Uterus (tissue), 4 donors: ENCODE results near the gene NXPH4. TPM values are rescaled to one million over a fixed set of nuclear protein-coding genes. Genes with fewer than 3 reads are reported as not detected.

Experiments used
- DNase-seq, 2 donors: peaks; one replicate each; pipeline ENCODE4 v3.0.0-alpha.2; 2019 to 2020
- H3K27ac ChIP-seq, 2 donors: fragments of 200-600 bp; sonication (generic); 1 replicate in 1 of 2; 2 replicates in 1 of 2; pipeline ENCODE4 v1.5.1; 2016 to 2018
- H3K27me3 ChIP-seq, 2 donors: fragments of 200-600 bp; sonication (generic); one replicate each; pipeline ENCODE4 v1.5.1; 2018 to 2019; ENCODE audit warnings: control low read depth in 1 of 2
- H3K36me3 ChIP-seq, 2 donors: fragments of 200-600 bp; sonication (generic); one replicate each; pipeline ENCODE4 v1.5.1; 2019; ENCODE audit warnings: control low read depth in 1 of 2
- H3K4me1 ChIP-seq, 2 donors: fragments of 200-600 bp; sonication (generic); one replicate each; pipeline ENCODE4 v1.5.1; 2018 to 2019; ENCODE audit warnings: control low read depth in 1 of 2
- H3K4me3 ChIP-seq, 2 donors: fragments of 200-600 bp; sonication (generic); 1 replicate in 1 of 2; 2 replicates in 1 of 2; pipeline ENCODE4 v1.5.1; 2018 to 2019; ENCODE audit warnings: mild to moderate bottlenecking in 1 of 2
- H3K9me3 ChIP-seq, 2 donors: fragments of 200-600 bp; sonication (generic); one replicate each; pipeline ENCODE4 v1.5.1; 2019; ENCODE audit warnings: control low read depth in 1 of 2
- POLR2A ChIP-seq, 2 donors: fragments of 450-650 bp; IDR thresholded peaks; one replicate each; pipeline ENCODE4 v1.6.1; 2016; ENCODE audit warnings: antibody characterized with exemption in 2 of 2, mild to moderate bottlenecking in 1 of 2, moderate library complexity in 1 of 2
- intact Hi-C: fragments of 100-400 bp; cut with DNase I; formaldehyde crosslinking; loops from one replicate; pipeline ENCODE4 v1.15.1; 2023; ENCODE audit warnings: low total_unique reads
- total RNA-seq, 4 donors: library from RNA; depleted of rRNA in 3 of 4; stranded (reverse); fragments of >200 nt in 3 of 4; gene quantifications; one replicate each; pipeline versions ENCODE4 v1.1.0 to v1.2.4, GENCODE V29; 2014 to 2023
- TF ChIP-seq, protein P1 (sequence below), 4 experiments: fragments of 200-600 bp in 2 of 4; fragments of 450-650 bp in 2 of 4; sonication (generic) in 2 of 4; IDR thresholded peaks; one replicate each; pipeline ENCODE4 v1.5.1; 2016 to 2019; ENCODE audit warnings: antibody characterized with exemption in 4 of 4, mild to moderate bottlenecking in 2 of 4, moderate library complexity in 1 of 4
- donor health status: DM: yes; HTN: yes; CAD: no.

NXPH4 gene
- total RNA-seq: 1 to 10 TPM in 1 of 4 donors, not detected in 3; 6.3 TPM

DNA sequence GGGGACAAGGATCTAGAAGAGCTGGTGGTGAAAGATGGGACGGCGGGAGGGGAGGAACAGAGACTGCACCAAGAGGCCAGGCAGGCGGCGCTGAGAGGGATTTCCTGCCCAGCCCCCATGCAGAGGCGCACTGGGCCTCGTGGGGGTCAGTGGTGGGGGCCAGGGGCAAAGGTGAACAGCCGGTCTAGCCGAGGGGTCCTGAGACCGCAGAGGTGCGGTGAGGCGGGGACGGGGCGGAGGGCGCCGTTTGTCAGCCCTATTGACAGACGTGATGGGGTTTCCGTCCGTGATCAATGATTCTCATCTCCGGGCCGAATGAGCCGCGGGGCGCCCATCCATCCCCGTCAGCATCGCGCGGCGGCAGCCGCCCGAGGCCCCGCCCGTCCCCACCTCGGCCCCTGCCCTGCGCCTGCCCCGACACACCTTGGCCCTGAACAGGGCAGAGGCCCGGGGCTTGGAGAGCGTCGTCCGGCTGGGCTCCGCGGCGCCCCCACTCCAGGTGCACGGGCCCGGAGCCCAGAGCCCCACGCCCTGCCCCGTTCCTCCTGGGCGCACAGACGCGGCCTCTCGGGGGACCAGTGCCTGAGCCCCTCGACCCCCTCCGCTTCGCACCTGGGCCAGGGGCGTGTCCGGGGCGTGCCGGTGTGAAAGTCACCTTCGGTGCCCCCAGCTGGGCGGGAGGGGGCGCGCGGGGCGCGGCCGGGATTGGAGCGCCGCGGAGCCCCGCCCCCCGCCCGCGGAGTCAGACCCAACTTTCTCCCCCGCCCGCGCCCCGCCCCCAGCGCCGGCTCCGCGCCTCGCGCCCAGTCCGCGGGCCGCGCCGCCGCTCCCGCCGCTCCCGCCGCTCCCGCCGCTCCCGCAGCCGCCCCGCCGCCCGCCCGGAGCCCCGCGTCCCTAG, at the start of gene NXPH4:
TSS of gene NXPH4 (plus strand) at position 781 of the 898 bp plus-strand sequence. CDS start 176 bp downstream, outside the sequence.
- DNase-seq: peak in 1 of 2 donors; percentile 47
- TF ChIP-seq, protein P1, sequence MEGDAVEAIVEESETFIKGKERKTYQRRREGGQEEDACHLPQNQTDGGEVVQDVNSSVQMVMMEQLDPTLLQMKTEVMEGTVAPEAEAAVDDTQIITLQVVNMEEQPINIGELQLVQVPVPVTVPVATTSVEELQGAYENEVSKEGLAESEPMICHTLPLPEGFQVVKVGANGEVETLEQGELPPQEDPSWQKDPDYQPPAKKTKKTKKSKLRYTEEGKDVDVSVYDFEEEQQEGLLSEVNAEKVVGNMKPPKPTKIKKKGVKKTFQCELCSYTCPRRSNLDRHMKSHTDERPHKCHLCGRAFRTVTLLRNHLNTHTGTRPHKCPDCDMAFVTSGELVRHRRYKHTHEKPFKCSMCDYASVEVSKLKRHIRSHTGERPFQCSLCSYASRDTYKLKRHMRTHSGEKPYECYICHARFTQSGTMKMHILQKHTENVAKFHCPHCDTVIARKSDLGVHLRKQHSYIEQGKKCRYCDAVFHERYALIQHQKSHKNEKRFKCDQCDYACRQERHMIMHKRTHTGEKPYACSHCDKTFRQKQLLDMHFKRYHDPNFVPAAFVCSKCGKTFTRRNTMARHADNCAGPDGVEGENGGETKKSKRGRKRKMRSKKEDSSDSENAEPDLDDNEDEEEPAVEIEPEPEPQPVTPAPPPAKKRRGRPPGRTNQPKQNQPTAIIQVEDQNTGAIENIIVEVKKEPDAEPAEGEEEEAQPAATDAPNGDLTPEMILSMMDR (IDR thresholded peaks at IDR 0.05): no peak
- TF ChIP-seq POLR2A (IDR thresholded peaks at IDR 0.05): no peak
- H3K9me3 ChIP-seq: no peaks in the 10 kb centered on the region
- H3K36me3 ChIP-seq: no peaks in the 10 kb centered on the region
- peaks cover 25 to 52% of the 10 kb centered on the region in 2 donors for H3K27me3 ChIP-seq
- intact Hi-C loops: no loop called here
- peaks cover 3 to 22% of the 10 kb centered on the region in 2 donors for H3K4me1 ChIP-seq
- H3K27ac ChIP-seq: no peak within 1 kb of the TSS
- peak within 1 kb of the TSS; percentile 14 to 26 for H3K4me3 ChIP-seq

DNA sequence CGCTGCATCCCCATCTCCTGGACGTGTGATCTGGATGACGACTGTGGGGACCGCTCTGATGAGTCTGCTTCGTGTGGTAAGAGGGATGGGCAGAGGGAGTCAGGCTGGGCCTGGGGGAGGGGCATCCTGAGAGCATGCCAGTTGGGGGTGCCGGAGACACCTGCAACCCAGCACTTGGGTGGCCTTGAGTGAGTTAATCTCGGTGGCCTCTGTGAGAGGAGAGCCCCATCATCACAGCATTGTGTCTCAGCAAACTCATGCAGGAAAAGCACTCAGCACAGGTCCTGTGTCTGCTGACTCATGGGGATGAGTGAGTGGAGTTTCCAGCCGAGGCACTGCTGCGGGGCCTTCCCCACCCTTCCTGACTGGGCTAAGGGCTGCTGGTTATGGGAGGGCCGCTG, 49.6 kb upstream of the NXPH4 start:
- Histone ChIP-seq H3K36me3 (no peaks in the 10 kb centered on the region), H3K9me3 (no peaks in the 10 kb centered on the region), H3K4me1 (no peaks in the 10 kb centered on the region), H3K27ac (peak overlapping the region in 1 of 2 donors; percentile 29), H3K27me3 (no peaks in the 10 kb centered on the region), H3K4me3 (no peak overlapping the region)
- TF ChIP-seq, protein P1 (IDR thresholded peaks at IDR 0.05): no peak
- TF ChIP-seq POLR2A (IDR thresholded peaks at IDR 0.05): no peak
- intact Hi-C loops: no loop called here
- DNase-seq: peak in 1 of 2 donors; percentile 17

DNA sequence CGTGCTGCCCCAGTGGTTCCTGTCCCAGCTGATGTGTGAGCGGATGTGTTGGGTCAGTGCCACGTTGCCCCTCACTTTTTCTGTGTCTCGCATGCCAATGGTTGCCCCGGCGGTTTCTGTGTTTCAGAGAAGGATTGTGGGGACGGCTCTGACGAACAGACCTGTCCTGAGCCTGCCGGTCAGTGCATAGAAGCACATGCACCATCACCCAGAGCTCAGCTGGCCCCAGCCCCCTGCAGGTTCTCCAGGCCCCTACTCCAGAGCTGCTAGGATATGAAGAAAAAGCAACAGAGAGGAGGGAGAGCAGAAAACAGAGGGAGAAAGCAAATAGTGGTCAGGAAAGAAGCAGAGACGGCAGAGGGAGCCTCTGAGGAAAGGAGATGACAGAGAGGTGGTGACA, 48.5 kb upstream of the NXPH4 start:
- intact Hi-C loops: no loop called here

DNA sequence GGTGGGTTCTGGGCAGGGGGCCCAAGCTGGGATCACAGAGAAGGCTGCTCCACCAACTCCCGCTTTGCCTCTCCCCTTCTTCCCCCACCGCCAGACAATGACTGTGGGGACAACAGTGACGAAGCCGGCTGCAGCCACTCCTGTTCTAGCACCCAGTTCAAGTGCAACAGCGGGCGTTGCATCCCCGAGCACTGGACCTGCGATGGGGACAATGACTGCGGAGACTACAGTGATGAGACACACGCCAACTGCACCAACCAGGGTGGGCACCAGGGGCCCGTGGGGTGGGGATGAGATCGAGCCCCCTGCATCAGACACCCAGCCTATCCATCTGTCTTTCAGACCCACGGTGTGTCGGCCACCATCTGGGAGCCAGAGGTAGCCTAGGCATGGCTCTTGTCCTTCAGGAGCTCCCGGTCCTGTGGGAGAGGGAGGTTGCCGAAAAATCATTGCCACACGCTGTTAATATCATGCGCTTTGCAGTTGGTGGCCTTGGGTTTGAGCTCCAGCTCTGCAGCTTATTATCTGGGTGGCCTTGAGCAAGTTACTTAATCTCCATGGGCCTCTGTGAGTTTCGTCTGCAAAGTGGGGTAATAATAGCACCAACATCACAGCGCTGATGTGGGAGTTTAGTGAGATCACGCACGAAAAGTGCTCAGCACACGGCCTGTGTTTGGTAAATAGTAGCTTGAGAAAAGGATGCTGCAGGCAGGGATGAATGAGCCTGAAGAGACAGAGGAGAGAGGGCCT, 47.4 kb upstream of the NXPH4 start:
- Histone ChIP-seq H3K36me3 (no peaks in the 10 kb centered on the region), H3K27me3 (no peaks in the 10 kb centered on the region), H3K9me3 (no peaks in the 10 kb centered on the region), H3K27ac (peak overlapping the region in 1 of 2 donors; percentile 17), H3K4me1 (no peaks in the 10 kb centered on the region), H3K4me3 (no peak overlapping the region)
- TF ChIP-seq, protein P1 (IDR thresholded peaks at IDR 0.05): no peak
- no peak for TF ChIP-seq POLR2A (IDR thresholded peaks at IDR 0.05)
- intact Hi-C loops: no loop called here
- no peak for DNase-seq

More for the DNA sequence above, 48.5 kb upstream of the NXPH4 start:
- no peak overlapping the region for H3K27ac ChIP-seq
- no peaks in the 10 kb centered on the region for H3K4me1 ChIP-seq
- no peak overlapping the region for H3K4me3 ChIP-seq
- TF ChIP-seq POLR2A (IDR thresholded peaks at IDR 0.05): no peak
- TF ChIP-seq, protein P1 (IDR thresholded peaks at IDR 0.05): no peak
- no peaks in the 10 kb centered on the region for H3K27me3 ChIP-seq
- no peak for DNase-seq
- no peaks in the 10 kb centered on the region for H3K9me3 ChIP-seq
- H3K36me3 ChIP-seq: no peaks in the 10 kb centered on the region
